Hypothalamus (tissue), 51 donors: ENCODE results near the gene UNC5CL.

Experiments
- DNase-seq, 51 donors: peaks; one replicate each; lab custom pipeline; 2025; lab: John Stamatoyannopoulos, UW

The UNC5CL gene, protein sequence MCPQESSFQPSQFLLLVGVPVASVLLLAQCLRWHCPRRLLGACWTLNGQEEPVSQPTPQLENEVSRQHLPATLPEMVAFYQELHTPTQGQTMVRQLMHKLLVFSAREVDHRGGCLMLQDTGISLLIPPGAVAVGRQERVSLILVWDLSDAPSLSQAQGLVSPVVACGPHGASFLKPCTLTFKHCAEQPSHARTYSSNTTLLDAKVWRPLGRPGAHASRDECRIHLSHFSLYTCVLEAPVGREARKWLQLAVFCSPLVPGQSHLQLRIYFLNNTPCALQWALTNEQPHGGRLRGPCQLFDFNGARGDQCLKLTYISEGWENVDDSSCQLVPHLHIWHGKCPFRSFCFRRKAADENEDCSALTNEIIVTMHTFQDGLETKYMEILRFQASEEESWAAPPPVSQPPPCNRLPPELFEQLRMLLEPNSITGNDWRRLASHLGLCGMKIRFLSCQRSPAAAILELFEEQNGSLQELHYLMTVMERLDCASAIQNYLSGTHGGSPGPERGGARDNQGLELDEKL

DNA sequence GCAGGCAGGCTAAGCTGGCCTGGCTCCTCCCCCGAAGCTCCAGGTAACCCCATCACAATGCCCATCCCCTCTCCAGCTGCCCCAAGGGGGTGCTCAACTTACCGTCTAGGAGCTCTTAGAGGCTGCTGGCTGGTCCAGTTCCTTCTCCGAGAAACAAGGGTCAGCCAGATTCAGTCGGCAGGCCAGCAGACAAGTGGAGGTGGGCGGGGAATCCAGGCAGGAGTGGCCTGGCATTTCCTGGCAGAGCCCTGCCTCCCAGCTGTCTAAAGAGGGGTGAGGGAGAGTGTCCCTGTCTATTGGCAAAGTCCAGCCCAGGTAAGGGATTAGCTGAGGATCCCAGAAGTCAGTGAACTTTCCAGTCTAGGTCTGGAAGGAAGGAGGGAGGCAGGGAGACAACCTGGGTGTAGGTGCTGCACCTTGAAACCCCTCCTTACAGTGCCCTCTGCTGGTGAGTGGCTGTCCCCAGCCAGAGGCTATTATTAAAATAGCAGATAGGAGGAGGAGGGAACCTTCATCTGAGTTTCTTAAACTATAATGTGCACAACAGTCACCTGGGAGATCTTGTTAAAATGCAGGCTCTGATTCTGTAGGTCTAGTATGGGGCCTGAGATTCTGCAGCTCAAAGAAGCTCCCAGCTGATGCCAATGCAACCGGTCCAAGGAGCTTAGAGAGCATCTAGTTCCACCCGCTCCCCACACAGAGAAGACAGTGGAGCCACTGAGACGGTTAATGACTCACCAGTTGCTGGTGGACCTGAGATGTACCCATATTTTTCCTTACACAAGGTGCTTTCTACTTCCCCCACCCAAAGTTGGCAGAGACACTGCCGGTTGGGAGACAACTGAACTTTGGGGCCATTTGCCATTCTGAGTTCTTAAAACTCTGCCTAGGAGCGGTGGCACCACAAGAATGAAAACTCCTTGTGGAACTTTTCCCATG lies at the start of gene UNC5CL:
UNC5CL (minus strand) TSS at position 162 of the 939 bp plus-strand sequence. CDS start 4,147 bp downstream, outside the sequence.
- peak in 1 of 51 donors; percentile 5 for DNase-seq

DNA sequence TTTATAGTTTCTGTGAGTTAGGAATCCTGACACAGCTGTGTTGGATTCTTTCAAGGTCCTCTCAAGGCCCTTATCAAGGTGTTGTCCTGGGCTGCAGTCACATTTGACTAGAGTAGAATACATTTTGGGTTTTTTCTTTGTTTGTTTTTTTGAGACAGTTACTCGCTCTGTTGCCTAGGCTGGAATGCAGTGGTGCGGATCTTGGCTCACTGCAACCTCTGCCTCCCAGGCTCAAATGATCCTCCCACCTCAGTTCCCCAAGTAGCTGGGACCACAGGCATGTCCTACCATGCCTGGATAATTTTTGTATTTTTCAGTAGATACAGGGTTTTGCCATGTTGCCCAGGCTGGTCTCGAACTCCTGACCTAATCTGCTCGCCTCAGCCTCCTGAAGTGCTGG lies 49.4 kb upstream of the UNC5CL start:
- DNase-seq: no peak

DNA sequence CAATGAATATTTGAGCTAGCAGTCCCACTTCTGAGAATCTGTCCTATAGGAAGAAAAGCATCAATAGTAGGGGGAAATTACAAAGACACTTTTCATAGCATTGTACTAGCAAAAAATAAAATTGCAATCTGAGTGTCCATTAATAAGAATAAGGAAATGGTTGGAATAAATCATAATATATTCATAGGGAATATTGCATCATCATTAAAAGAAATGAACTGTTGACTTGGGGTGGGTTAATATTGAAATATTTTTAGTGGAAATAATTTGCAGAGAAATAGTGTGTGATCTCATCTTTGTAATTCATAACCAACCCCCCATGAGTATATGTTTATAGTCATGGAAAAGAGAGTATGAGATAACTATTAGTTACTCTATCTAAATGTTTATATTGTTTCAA lies 46.2 kb upstream of the UNC5CL start:
- no peak for DNase-seq

DNA sequence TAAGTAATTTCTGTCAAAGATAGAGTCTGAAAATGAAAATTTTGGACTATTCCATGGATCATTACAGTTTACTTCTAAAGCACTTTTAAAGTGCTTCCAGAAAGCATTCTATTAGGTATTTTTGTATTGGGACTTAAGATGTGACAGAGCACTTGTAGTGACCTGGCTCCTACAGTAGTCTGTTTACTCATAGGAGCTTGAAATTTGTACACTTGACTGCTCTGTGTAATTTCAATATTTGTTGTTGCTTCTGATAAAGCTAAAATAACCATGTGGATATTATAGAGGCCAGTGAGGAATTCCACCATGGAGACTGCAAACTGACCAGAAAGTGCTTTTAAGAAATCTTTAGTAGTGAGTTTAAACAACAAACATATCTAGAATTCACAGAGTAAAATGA lies 44.1 kb upstream of the UNC5CL start:
- no peak for DNase-seq

DNA sequence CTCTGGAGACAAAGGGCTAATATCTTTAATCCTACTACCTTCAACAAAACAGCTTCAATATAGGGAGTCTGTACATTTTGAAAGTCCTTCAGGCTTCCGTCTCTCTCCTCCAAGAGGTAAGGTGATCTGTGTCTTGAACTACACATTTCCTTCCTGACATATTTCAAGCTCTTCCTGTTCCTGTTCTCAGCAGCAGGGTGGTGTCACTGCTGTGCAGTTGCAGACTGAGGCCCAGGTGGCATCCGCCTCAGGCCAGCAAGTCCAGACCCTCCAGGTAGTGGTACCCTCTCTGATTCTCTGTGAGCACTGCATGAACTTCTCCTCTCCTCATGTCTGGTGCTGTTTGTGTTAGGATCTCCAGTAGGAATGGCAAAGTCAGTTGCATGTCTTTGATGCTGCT lies 41.6 kb upstream of the UNC5CL start:
- no peak for DNase-seq

DNA sequence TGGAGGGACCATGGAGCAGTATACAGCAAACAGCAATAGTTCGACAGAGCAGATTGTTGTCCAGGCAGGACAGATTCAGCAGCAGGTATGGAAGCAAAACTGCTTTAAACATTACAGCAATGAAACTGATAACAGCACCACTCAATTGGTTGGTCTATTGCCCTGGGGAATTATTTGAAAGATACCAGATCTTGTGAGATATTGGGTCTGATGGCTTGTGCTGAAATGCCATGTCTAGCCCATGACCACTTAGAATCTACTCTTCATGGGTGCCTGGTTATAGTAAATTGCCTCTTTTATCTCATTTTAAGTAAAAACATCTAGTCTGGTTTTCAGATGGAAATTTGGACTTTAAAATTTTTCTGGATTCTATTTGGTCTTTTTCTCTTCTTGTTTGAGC lies 40.1 kb upstream of the UNC5CL start:
- DNase-seq: no peak

DNA sequence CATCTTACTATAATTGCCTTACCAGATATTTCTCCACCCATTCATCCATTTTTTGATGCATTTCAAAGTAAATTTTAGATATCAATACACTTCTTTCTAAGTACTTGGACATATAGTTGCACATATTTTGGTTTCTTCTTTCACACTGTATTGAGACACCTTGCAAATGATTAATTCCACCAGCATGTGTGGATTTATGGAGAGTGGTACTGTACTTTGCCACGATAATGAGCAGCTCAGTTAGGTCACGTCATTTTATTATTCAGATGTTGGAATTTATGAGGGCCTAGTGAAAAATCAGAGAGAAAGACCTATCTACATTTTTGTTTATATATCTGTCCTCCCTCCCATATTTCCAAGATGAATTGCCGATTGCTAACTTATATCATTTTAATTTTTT lies 39.1 kb upstream of the UNC5CL start:
- no peak for DNase-seq

DNA sequence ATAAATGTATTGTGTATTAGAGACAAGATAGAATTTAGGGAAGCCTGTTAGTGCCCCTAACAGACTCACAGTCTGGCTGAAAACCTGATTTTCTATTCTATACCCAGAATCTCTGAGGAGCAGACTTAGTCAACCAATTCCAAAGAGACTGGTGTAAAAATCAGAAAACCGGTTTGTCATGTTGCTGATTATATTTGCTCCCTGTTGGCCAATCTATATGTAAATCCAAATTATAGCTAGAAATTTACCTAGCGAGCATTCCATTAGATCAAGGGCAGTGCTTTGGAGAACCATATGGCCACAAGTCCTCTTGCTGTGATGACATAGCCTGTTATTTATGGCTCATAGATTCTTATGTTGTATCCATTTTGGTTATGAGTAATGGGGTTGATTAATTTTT lies 38.5 kb upstream of the UNC5CL start:
- no peak for DNase-seq

DNA sequence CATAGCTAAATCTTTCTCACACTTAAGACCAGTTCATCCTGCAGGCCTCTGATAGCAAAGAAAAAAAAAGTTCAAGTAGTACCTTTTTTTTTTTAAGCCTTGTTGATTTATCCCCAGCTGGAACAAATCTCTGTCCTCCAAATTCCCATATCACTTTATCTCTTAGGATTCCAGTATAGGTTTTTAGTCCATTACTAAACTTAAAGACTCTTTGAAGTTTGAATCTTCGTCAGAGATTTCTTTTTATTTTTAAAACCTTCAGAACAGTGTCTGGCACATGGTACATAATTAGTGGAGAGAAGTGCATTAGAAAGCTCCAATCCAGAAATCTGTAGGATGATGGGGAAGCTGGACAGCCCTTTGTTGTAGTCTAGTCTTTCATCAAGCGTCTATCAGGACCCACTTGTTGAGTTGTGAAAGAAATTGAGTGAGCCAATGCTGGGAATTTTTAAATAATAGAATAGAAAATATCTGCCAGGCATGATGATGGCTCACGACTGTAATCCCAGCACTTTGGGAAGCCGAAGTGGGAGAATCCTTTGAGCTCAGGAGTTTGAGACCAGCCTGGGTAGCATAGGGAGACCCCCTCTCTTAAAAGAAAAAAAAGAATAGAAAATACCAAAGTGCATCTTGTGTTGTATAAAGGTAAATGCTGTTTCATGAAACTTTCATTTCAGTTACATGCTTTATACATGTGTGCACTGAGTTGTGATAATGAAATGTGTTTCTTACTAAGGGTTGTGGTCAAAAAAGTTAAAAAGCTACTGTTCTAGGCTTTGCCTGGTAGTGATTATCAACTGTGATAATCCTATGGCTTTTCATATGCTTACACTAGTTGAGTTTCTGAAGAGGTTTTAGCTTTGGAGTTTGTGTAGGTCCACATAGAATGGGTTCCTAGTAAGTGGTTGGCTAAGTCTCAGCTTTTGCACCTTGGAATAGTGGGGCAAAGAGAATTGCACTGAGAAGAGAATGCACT lies 36.9 kb upstream of the UNC5CL start:
- DNase-seq: no peak

DNA sequence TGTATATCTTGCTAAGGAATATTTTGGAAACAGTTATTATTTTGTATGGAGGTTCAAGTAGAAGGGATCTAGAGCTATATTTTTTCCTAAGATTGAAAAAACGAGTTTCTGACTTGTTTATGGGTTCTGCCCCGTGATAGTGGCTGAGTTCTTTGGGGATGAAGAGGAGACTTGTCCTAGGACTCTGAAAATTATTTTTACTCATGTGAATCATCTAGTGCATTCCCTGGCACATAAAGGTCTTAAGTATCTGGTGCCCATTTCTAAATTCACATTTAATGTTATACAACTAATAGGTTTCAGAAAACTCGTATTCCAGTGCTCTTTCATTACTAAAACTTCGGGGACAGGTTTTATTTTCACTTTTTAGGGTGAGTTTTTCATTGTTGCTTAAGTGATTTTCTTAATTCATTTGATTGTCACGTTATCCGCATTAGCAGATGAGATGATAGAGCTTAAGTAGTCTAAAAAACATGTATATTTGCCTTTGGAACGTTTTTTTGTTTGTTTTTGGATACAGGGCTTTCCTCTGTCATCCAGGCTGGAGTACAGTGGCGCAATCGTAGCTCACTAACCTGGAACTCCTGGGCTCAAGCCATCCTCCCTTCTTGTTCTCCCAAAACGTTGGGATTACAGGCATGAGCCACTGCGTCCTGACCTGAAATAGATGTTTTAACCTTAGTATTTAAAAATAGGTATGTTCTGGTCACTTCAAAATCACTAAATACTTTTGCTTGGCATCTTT lies 35.8 kb upstream of the UNC5CL start:
- DNase-seq: no peak

DNA sequence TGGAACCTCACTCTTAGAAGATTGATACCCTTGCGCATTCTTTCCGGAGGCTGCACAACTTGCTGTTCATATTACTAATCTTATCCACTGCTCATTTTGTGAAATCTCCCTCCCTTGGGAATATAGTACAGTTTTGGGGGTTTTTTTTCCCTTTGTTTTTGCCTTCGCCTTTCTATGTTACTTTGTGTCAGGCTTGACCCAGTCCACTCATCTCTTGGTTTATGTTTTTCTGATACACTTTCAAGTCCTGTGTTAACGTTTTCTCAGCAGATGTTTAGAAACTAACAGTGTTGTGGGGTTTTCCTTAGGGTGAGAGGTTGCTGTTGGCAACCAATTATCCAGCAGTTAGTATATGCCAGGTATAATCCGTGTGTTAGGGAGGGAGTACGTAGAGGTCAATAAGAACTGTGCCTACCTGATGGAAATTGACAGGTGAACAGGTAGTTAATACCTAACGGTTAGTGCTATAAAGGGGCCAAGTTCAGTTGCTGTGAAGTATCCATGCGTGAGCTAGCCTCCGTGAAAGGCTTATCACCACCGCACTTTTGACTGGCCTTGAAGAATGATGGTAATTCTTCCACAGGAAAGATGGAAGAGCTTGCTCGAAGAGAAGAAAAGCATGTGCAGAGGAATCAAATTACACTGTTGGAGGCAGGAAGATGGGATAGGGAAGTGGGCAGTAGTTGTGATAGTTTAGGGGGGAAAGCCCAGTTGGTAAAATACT lies 35.1 kb upstream of the UNC5CL start:
- peak in 2 of 51 donors; percentile 4 to 59 for DNase-seq

DNA sequence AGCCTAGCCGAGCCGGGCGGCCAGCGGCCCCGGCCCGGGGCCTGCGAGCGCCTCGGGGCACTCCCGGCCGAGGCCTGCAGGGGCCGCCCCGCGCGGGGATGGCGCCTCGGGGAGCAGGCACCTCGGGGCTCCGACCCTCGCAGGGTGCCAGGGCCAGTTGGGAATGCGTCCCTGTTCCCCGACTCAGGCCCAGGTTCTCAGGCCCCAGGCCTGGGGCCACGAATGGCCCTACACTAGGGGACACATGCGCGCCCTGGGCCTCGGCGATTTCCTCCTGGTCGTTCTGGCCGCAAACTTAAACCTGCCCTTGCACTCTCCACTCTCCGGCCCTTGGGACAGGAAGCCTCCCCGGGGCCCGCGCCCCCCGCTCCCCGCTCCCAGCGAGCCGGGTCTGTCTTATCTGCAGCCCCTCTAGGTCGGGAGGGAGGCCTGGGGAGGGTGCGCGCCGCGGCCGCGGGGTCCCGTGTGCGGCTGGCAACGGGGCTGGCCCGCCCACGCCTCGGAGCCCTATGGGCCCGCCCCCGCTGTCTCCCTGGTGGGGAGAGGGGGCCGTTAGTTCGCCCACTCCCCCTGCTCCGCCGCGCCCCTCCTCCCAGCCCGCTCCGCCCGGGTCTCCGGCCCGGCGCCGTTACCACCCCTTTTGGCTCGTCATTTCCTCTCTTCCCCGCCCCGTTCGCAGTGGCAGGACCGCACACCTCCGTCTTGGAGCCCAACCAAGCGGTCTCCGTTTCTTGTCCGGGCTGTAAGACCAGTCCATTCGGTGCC lies 34.4 kb upstream of the UNC5CL start:
- DNase-seq: peak in 49 of 51 donors; percentile 7 to 76 (median 56)

DNA sequence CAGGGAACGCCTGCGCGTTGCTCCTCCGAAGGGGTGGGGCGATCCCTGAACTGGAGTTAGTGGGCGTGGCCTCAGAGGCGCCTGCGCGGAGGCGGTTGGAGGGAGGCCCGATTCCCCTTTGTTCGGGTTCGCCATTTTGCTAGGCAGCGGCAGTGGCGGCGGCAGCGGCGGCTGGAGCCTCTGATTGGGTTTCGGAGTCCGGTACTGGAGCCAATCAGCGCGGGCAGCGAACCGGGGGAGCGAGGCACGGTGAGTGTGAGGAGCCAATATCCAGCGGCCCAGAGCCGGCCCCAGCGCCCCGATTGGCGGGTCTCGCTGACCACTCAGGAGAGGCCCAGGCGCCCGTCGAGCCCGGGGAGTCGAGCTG lies 33.8 kb upstream of the UNC5CL start, which contains the start of gene NFYA:
NFYA (plus strand) TSS at position 139 of the 367 bp plus-strand sequence. CDS start 6,116 bp downstream, outside the sequence.
- DNase-seq: peak in 43 of 51 donors; percentile 99 to 100 (median 100)

DNA sequence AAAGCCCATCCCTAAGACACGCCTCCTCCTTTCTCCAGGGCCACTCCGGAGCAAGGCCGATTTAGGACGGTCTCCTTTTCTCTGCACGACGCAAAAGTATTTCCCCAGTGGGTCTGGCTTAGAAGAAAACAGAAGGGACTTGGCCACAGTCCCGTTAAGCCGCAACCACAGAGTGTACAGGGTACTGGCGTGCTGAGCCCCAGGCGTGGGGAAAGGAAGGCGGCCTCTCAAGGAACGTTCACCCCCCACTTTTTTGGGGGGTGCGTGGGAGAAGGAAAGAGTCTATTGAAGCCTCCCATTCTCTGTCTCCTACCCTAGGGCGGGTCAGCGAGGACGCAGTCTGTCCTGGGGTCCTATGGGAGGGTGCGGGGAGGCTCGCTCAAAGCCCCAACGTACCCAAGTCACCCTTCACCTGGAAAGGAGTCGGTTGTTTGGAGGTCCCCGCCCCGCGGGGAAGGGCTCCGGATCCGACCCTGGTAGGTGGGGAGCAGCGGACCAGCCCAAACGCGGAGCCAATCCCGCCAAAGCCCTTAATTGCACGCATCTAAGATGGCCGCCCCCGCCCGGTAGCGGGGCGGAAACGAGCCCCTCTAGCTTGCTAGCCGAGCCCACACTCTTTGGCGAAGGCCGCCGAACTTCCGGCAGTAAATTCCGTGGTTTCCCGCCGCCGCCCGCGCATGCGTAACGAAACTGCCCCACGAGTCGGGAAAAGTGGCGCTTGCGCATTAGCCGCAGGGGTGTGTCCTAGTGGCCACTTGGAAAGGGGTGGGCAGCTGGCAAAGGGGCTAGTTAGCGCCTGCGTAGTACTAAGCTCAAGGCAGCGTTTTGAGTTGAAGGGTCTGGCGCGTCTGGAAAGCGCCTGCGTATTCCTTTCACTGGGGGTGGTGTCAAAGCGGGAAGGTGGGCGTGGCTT lies 33.2 kb upstream of the UNC5CL start, which contains the start of gene OARD1:
OARD1 (minus strand) TSS at position 434 of the 913 bp plus-strand sequence. CDS start 722 bp downstream, outside the sequence.
- DNase-seq: peak; percentile 65 to 100 (median 100)

DNA sequence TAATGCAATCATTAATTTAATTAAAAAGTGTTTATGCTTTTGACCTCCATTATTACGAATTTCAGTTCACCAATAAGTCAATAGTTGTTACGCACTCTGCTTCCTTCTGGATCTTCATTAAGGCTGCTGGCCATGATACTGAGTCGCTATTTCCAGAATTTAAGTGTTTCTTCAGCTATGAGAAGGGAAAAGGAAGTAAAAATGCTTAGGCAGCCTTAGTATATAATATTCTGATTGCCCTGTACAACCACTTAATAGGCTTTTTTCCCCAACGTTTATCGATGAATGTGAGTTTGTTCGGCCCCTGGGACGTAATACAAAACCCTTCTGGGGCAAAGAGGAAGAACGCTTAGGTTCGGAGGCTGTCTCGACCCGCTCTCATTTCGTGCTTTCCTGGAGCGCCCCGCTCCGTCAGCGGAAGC lies 32.5 kb upstream of the UNC5CL start:
- peak in 2 of 51 donors; percentile 21 to 84 for DNase-seq

DNA sequence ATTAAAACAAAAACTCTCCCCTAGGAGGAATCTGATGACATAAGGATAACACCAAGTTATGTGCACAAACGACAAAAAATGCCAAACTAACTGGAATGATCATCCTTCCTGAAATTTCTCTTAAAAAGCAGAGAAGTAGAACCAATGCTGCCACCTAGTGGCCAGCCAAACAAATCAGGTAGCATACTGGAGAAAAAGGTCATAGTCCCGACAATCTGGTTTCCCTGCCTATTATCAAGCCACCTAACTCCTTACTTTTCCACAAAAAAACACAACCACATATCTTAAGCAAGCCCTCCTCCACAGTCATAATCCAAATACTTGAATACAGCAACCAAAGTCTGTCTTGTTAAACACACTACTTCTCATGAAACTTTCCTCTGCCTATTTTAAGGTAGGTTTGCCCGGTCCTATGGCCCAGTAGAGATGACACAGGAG lies 27.9 kb upstream of the UNC5CL start:
- peak in 35 of 51 donors; percentile 2 to 80 (median 34) for DNase-seq
